Motor neuron (in vitro differentiated cells): ENCODE data around the gene FAM185A. TPM values are rescaled to one million over a fixed set of nuclear protein-coding genes. Genes with fewer than 3 reads are reported as not detected.

Experiments used
- ATAC-seq, 8 experiments: fragments of 200-7000 bp; cut with Tn5 transposase; replicated peaks in 6 of 8; 2 replicates each; pipeline ENCODE4 v1.8.0; 2021; ENCODE audit warnings: mild to moderate bottlenecking in 8 of 8, moderate library complexity in 8 of 8
- H3K27ac ChIP-seq, 2 donors: fragments of 250-450 bp; sonication (Bioruptor Pico); 2 replicates each; pipeline ENCODE4 v1.9.0; 2021; ENCODE audit warnings: antibody characterized with exemption in 2 of 2, mild to moderate bottlenecking in 2 of 2, moderate library complexity in 1 of 2
- H3K4me1 ChIP-seq, 2 donors: fragments of 250-450 bp; sonication (Bioruptor Pico); replicated peaks in 1 of 2; 2 replicates each; pipeline ENCODE4 v1.6.1; 2021; ENCODE audit warnings: antibody characterized with exemption in 2 of 2, mild to moderate bottlenecking in 2 of 2, moderate library complexity in 1 of 2
- H3K4me3 ChIP-seq, 5 donors: fragments of 250-450 bp; sonication (Bioruptor Pico); 2 replicates each; pipeline ENCODE4 v1.9.0; 2021; ENCODE audit warnings: antibody characterized with exemption in 5 of 5, mild to moderate bottlenecking in 5 of 5, moderate library complexity in 4 of 5
- WGBS, 10 experiments: fragments of 450-650 bp; shearing (Covaris generic); methylation state at CpG; one replicate each; pipeline ENCODE4 v1.0.0; 2022; 5-methylcytosine and 5-hydroxymethylcytosine counted together
- in situ Hi-C, 9 experiments: fragments of 400-800 bp; cut with MboI; loops; one replicate each; pipeline ENCODE4 v1.15.0; 2021; ENCODE audit warnings: low sequenced_read_pairs in 9 of 9, low pct_unique_long_range_greater_than_20kb in 2 of 9; ENCODE audit not compliant: unreplicated experiment in 9 of 9
- total RNA-seq, 8 experiments: library from RNA; unstranded; fragments of 300-600 nt; gene quantifications; 2 replicates each; pipeline versions ENCODE4 v1.2.3 to v1.2.4, GENCODE V29; 2022

FAM185A gene
- total RNA-seq, 8 experiments from 2014 or later = 5.9 to 15.1 (median 9.1) TPM

DNA sequence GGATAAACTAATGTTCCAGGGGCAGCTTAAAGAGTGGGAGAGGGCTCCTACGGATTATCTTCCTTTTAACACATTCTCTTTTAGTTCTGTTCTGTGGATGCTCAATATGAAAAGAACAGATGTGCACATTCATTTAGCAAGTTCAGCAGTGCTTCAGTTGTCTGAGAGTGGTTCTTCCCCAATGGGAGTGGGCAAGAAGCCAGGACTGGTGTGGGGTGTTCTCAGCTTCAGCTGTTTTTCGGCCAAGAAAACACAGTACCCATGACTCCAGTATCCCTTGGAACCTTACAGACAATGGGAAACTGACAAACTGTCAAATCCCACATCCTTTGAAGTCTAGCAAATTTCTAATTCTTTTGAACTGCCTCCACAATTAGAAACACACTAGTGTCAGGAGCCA is 92.5 kb downstream of the FAM185A start:
- Histone ChIP-seq H3K4me3 (no peak overlapping the region), H3K4me1 (no peaks in the 10 kb centered on the region), H3K27ac (no peak overlapping the region)
- in situ Hi-C loops = no loop called here
- ATAC-seq = peak in 1 of 8 experiments; percentile 49
- 14 to 83% (median 47%) methylated on average over 1 to 2 of the region's 2 CpGs; no CpG with 5 or more reads in 2 of the 10 experiments for WGBS, 10 experiments

DNA sequence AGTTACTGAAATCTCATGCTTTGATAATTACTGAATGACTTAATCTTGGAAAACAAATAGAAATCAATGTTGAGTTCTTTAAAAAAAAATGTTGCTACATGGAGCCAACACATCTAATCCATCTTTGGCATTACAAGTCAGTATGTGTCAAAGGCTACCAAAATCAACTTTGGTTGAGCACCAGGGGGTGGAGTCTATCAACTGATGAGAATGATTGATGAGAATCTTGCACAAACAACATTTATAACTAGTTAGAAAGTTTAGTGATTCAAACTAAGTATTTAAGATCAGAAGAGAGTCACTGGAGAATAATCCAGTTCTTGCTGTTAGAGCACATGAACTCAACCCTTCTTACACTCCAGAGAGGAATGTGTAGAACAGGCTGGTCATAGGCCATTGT is 93.5 kb downstream of the FAM185A start:
- ATAC-seq = no peak

DNA sequence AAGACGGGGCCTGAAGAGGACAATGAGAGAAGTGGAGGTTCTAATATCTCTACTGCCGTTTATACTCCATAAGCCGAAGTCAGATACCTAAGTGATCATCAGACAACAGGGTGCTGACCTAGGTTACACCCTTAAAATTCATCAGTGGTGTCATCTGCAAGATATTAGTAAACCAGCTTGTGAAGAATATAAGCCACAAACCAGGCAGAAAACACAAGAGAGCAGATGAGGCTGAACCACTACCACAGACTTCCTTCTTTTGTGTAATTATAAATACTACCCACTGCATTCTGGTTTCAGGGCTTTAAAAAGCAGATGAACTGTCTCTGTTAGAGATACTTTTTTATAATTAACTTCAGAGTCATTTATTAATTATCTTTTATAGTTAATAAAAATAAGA is 95.1 kb downstream of the FAM185A start:
- WGBS, 10 experiments = 63 to 100% (median 90%) methylated on average over 1 to 3 of the region's 3 CpGs; no CpG with 5 or more reads in 1 of the 10 experiments
- in situ Hi-C loops = no loop called here
- no peak overlapping the region for H3K4me3 ChIP-seq
- no peak overlapping the region for H3K27ac ChIP-seq
- H3K4me1 ChIP-seq = no peaks in the 10 kb centered on the region
- ATAC-seq = no peak

More for the DNA sequence above, 93.5 kb downstream of the FAM185A start:
- Histone ChIP-seq H3K27ac (no peak overlapping the region), H3K4me3 (no peak overlapping the region), H3K4me1 (no peaks in the 10 kb centered on the region)
- in situ Hi-C loops = no loop called here

DNA sequence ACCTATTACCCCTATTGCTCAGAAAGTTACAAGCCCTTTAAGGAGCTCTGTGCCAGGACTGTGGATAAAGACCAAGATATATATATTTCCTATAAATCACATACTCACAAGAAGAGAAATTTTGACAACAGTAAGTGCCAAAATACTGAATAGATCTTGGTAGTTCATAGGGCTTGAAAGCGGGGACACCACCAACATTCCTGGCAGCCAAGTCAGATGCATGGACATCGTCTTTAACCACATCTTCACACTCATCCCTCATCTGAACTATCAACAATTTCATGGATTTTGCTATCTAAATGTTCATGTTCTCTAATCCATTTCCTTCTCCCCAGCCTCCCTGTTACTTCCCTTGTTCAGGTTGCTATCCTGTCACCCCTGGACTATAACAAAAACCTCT is 96.5 kb downstream of the FAM185A start:
- Histone ChIP-seq H3K4me3 (no peak overlapping the region), H3K4me1 (no peaks in the 10 kb centered on the region), H3K27ac (no peak overlapping the region)
- in situ Hi-C loops = no loop called here
- 60 to 100% (median 91%) methylated on average over 1 to 2 of the region's 2 CpGs; no CpG with 5 or more reads in 4 of the 10 experiments for WGBS, 10 experiments
- ATAC-seq = no peak

DNA sequence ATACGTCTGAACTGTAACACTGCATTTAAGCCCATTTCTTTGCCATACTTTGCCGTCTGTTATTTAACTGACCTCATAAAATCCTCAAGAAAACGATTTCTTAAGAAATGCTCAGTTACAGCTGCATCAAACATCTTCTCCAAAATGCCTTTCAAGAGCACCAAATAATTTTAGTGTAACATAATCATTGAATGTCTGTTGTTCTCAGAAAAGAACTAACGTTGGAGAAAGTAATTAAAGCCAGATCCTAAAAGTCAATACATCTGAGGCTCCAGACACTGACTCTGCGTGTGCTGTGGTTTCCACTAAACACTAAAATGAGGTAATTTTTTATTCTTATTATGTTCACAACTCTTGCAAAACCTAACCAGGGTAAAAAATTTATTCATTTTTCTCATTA is 100.3 kb downstream of the FAM185A start:
- Histone ChIP-seq H3K4me3 (no peak overlapping the region), H3K4me1 (no peaks in the 10 kb centered on the region), H3K27ac (no peak overlapping the region)
- in situ Hi-C loops = no loop called here
- WGBS, 10 experiments = 11 to 93% (median 70%) methylated on average over 1 to 5 of the region's 5 CpGs
- ATAC-seq = no peak

DNA sequence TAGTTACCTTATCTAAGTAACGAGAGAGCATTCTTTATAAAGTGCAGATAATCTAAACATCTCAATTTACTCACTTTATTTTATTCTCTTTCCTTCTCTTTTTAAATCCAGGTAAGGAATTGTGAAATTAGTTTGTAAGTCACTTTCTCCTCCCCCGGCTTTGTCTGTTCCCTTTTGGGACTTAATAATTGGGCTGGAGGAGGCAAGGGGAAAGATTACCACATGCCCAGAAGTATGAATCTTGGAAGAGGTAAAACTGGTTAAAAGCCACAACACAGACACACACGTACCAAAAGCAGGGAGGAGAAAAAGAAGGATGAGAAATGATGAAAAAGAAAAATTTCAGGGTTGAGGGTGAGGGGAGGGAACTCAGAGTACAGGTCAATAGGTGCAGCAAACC is 100.7 kb downstream of the FAM185A start:
- in situ Hi-C loops = no loop called here
- no peak overlapping the region for H3K4me3 ChIP-seq
- no peak overlapping the region for H3K27ac ChIP-seq
- ATAC-seq = no peak
- WGBS, 10 experiments = 21 to 88% (median 77%) methylated on average over 1 to 3 of the region's 3 CpGs
- H3K4me1 ChIP-seq = no peaks in the 10 kb centered on the region

DNA sequence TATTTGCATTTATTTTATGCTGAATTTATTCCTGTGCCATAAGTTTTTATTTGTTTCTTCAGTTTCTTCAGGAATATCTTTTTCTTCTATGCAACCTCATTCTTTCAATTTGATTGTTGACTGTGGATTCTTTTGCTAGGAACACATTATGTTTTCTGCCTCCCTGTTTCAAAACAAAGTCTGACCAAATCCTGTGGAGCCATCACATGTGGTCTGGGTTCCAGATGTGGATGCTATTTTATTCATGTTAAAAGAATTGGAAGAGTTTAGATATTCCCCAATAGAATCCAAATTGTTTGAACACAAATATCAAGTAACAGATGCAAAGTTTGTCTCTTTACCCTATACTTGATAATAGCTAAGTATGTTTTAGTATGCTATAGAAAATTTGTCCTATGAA is 107.2 kb downstream of the FAM185A start:
- Histone ChIP-seq H3K4me1 (peaks cover 0 to 11% of the 10 kb centered on the region in 2 donors), H3K4me3 (no peak overlapping the region), H3K27ac (no peak overlapping the region)
- in situ Hi-C loops = no loop called here
- no peak for ATAC-seq

Other genes starting within 250 kb of the FAM185A start
- gene RASA4B, start 231.2 kb upstream of the FAM185A start, total RNA-seq = 10 to 100 TPM in 1 of 8 experiments, 1 to 10 TPM in 7; 1.6 to 12.4 (median 5.5) TPM
- 10 to 100 TPM in 2 of 8 experiments, under 1 TPM in 3, not detected in 3; 0.23 to 26.2 (median 0.43) TPM for gene UPK3BL2, start 205.3 kb upstream of the FAM185A start, total RNA-seq
- 1 to 10 TPM in 2 of 8 experiments, under 1 TPM in 2, not detected in 4; 0.11 to 7.2 (median 2.9) TPM for gene SPDYE2, start 197.8 kb upstream of the FAM185A start, total RNA-seq
- gene POLR2J3, start 176.4 kb upstream of the FAM185A start, total RNA-seq = 100 to 1,000 TPM in 1 of 8 experiments, 10 to 100 TPM in 5, 1 to 10 TPM in 2; 6.5 to 111 (median 14.0) TPM
- 10 to 100 TPM in 3 of 8 experiments, 1 to 10 TPM in 5; 1.7 to 19.1 (median 8.6) TPM for gene RASA4, start 132.2 kb upstream of the FAM185A start, total RNA-seq
- 10 to 100 TPM in 5 of 8 experiments, 1 to 10 TPM in 3; 5.7 to 37.1 (median 11.0) TPM for gene UPK3BL1, start 106.2 kb upstream of the FAM185A start, total RNA-seq
- gene SPDYE2B, start 98.7 kb upstream of the FAM185A start, total RNA-seq = 1 to 10 TPM in 2 of 8 experiments, under 1 TPM in 1, not detected in 5; 0.11 to 2.6 (median 2.0) TPM
- 10 to 100 TPM in 1 of 8 experiments, 1 to 10 TPM in 4, under 1 TPM in 3; 0.43 to 13.7 (median 1.6) TPM for gene POLR2J2, start 77.3 kb upstream of the FAM185A start, total RNA-seq
- 100 to 1,000 TPM in 1 of 8 experiments, 1 to 10 TPM in 6, under 1 TPM in 1; 0.42 to 110 (median 1.7) TPM for gene LRRC17, start 164.0 kb downstream of the FAM185A start, total RNA-seq